HL-60 (cell line): ENCODE data around the gene PPP2R5C.
"Not testable (repeated sequence)": the region's sequence is repeated elsewhere in the genome, so short reads cannot be mapped to it uniquely, and the experiment has no call there.

Experiments used
- DNase-seq, 2 experiments: peaks; one replicate each; pipeline ENCODE4 v3.0.0-alpha.2; 2010 to 2020; ENCODE audit warnings: low read depth in 1 of 2, low spot score in 1 of 2
- H3K27ac ChIP-seq: fragments of 250-450 bp; sonication (Bioruptor Pico); replicated peaks from 2 replicates; pipeline ENCODE4 v1.5.1; 2020; ENCODE audit warnings: mild to moderate bottlenecking, moderate library complexity
- H3K27me3 ChIP-seq: fragments of 250-450 bp; sonication (Bioruptor Pico); 2 replicates; pipeline ENCODE4 v1.5.1; 2021; ENCODE audit warnings: mild to moderate bottlenecking, moderate library complexity; ENCODE audit not compliant: insufficient read depth, poor library complexity, severe bottlenecking
- H3K4me3 ChIP-seq: replicated peaks from 2 replicates; pipeline ENCODE4 v1.5.1; 2011; ENCODE audit warnings: mild to moderate bottlenecking, control low read depth, low read length; ENCODE audit not compliant: insufficient read depth
- CTCF ChIP-seq: IDR thresholded peaks from one replicate; pipeline ENCODE4 v1.5.1; 2011; ENCODE audit warnings: low read length, control low read depth, inconsistent platforms; ENCODE audit not compliant: insufficient read depth
- GABPA ChIP-seq: IDR thresholded peaks from 2 replicates; pipeline ENCODE4 v1.6.1; 2012; ENCODE audit warnings: low read depth
- POLR2AphosphoS5 ChIP-seq: IDR thresholded peaks from 2 replicates; pipeline ENCODE4 v1.6.1; 2012; ENCODE audit warnings: low read depth
- REST ChIP-seq: IDR thresholded peaks from 2 replicates; pipeline ENCODE4 v1.6.1; 2012; ENCODE audit warnings: low read depth; ENCODE audit not compliant: insufficient replicate concordance
- SPI1 ChIP-seq: IDR thresholded peaks from 2 replicates; pipeline ENCODE4 v1.6.1; 2012; ENCODE audit warnings: low read depth, mild to moderate bottlenecking, borderline replicate concordance

PPP2R5C gene

GRCh38 chr14:101727611-101728366 lies 33.7 kb upstream of the PPP2R5C start:
- no peak for DNase-seq
- Histone ChIP-seq H3K4me3 (no peak overlapping the region), H3K27ac (no peak overlapping the region), H3K27me3 (no peaks in the 10 kb centered on the region)
- TF ChIP-seq CTCF = no peak

- DNase-seq = no peak
- no peak overlapping the region for H3K4me3 ChIP-seq
- H3K27me3 ChIP-seq = no peaks in the 10 kb centered on the region
- TF ChIP-seq REST = no peak
- TF ChIP-seq POLR2AphosphoS5 = no peak
- no peak for TF ChIP-seq SPI1
- TF ChIP-seq GABPA = no peak
- H3K27ac ChIP-seq = no peak overlapping the region
These were observed 33.2 kb upstream of the PPP2R5C start for GRCh38 chr14:101728367-101728742.

GRCh38 chr14:101729382-101729781 lies 32.1 kb upstream of the PPP2R5C start:
- no peak for DNase-seq
- no peak for TF ChIP-seq SPI1
- TF ChIP-seq POLR2AphosphoS5 = no peak
- TF ChIP-seq CTCF = no peak
- no peak for TF ChIP-seq REST
- Histone ChIP-seq H3K27ac (no peak overlapping the region), H3K27me3 (no peaks in the 10 kb centered on the region), H3K4me3 (no peak overlapping the region)

- H3K27ac ChIP-seq = peak overlapping the region; percentile 67
- not testable (repeated sequence) for H3K27me3 ChIP-seq, DNase-seq, H3K4me3 ChIP-seq
These were observed 31.4 kb upstream of the PPP2R5C start for GRCh38 chr14:101730157-101730556.

GRCh38 chr14:101730626-101731186 lies 30.8 kb upstream of the PPP2R5C start:
- no peak for TF ChIP-seq SPI1
- no peak for TF ChIP-seq GABPA
- no peak for TF ChIP-seq CTCF
- TF ChIP-seq POLR2AphosphoS5 = no peak
- no peak for TF ChIP-seq REST
- H3K4me3 ChIP-seq = no peak overlapping the region
- no peaks in the 10 kb centered on the region for H3K27me3 ChIP-seq
- DNase-seq = no peak
- H3K27ac ChIP-seq = peak overlapping the region; percentile 67
